DMS153 treated with DMSO at 0.1 percent for 48 hours (cell line): ENCODE data around the gene PSME2.
A peak's percentile ranks its signal among the peaks of the same experiment; 100 is the strongest.

ENCODE experiments used
- DNase-seq: peaks from one replicate; lab custom pipeline; 2025; ENCODE audit not compliant: unreplicated experiment; lab: John Stamatoyannopoulos, UW

Gene PSME2

GRCh38 chr14:24146453-24146977 is at the start of gene PSME2:
PSME2 (minus strand) TSS chr14:24146610; CDS start chr14:24146581, 29 bp downstream.
- DNase-seq = peak; percentile 76

- DNase-seq = peak; percentile 60
Measured at GRCh38 chr14:24195186-24196070, 49.0 kb upstream of the PSME2 start, which contains the start of gene TM9SF1. TM9SF1 (minus strand) TSS chr14:24195441; CDS start chr14:24195019, 422 bp downstream.

- DNase-seq = no peak
Measured at GRCh38 chr14:24194873-24195185, 48.4 kb upstream of the PSME2 start.

- no peak for DNase-seq
Measured at GRCh38 chr14:24194186-24194872, 47.9 kb upstream of the PSME2 start.

- DNase-seq = no peak
Measured at GRCh38 chr14:24192933-24193332, 46.5 kb upstream of the PSME2 start.

- no peak for DNase-seq
Measured at GRCh38 chr14:24190416-24190815, 44.0 kb upstream of the PSME2 start.

GRCh38 chr14:24189460-24189859 is 43.0 kb upstream of the PSME2 start:
- DNase-seq = no peak

- DNase-seq = no peak
Measured at GRCh38 chr14:24189059-24189375, 42.6 kb upstream of the PSME2 start.

- DNase-seq = peak; percentile 95
Measured at GRCh38 chr14:24188251-24189058, 42.0 kb upstream of the PSME2 start, which contains the start of gene IPO4. IPO4 (minus strand) TSS chr14:24188816; CDS start chr14:24188787, 29 bp downstream.

- DNase-seq = no peak
Measured at GRCh38 chr14:24187539-24187915, 41.1 kb upstream of the PSME2 start.

- DNase-seq = no peak
Measured at GRCh38 chr14:24186831-24187538, 40.6 kb upstream of the PSME2 start.

- DNase-seq = no peak
Measured at GRCh38 chr14:24185741-24186140, 39.3 kb upstream of the PSME2 start.

GRCh38 chr14:24185026-24185425 is 38.6 kb upstream of the PSME2 start:
- DNase-seq = no peak

- DNase-seq = no peak
Measured at GRCh38 chr14:24184104-24184970, 37.9 kb upstream of the PSME2 start.

GRCh38 chr14:24183014-24183481 is 36.6 kb upstream of the PSME2 start:
- no peak for DNase-seq

- DNase-seq = no peak
Measured at GRCh38 chr14:24182110-24182882, 35.9 kb upstream of the PSME2 start.

GRCh38 chr14:24181371-24182077 is 35.1 kb upstream of the PSME2 start:
- DNase-seq = no peak
